ENCODE measurements around the gene RBM24. TPM values are rescaled to one million over a fixed set of nuclear protein-coding genes. Genes with fewer than 3 reads are reported as not detected.

The RBM24 gene
- total RNA-seq, 1 experiment from 2014 or later: 1.1 TPM

DNA sequence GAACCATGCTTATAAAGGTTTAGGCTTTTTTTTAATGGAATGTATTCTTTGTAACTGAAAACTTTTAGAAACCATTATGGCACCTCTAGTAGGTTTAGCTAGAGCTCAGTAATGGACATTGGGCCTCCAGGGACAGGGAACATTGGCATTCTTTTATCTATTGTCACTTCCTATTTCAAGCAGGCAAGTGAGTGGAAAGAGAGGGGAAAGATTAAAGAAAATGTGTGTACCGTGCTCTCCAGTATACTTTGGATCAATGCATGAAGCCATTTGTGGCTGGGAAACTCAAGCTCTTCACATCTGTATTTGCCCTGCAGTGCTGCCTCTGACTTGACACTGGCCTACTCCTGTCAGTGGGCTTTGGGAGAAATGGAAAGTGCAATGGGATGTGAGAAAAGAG, 18.6 kb downstream of the RBM24 start:
- no peaks in the 10 kb centered on the region for H3K9me3 Mint-ChIP-seq (ENCODE audit: low read depth, unreplicated experiment)
- TF ChIP-seq, protein P1, sequence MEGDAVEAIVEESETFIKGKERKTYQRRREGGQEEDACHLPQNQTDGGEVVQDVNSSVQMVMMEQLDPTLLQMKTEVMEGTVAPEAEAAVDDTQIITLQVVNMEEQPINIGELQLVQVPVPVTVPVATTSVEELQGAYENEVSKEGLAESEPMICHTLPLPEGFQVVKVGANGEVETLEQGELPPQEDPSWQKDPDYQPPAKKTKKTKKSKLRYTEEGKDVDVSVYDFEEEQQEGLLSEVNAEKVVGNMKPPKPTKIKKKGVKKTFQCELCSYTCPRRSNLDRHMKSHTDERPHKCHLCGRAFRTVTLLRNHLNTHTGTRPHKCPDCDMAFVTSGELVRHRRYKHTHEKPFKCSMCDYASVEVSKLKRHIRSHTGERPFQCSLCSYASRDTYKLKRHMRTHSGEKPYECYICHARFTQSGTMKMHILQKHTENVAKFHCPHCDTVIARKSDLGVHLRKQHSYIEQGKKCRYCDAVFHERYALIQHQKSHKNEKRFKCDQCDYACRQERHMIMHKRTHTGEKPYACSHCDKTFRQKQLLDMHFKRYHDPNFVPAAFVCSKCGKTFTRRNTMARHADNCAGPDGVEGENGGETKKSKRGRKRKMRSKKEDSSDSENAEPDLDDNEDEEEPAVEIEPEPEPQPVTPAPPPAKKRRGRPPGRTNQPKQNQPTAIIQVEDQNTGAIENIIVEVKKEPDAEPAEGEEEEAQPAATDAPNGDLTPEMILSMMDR (IDR thresholded peaks at IDR 0.05; ENCODE audit: unreplicated experiment): no peak
- no peak overlapping the region for H3K27ac Mint-ChIP-seq (ENCODE audit: unreplicated experiment)
- H3K4me3 Mint-ChIP-seq (ENCODE audit: low read depth, unreplicated experiment): no peak overlapping the region
- no peaks in the 10 kb centered on the region for H3K4me1 Mint-ChIP-seq (ENCODE audit: low read depth, unreplicated experiment)
- H3K36me3 Mint-ChIP-seq (ENCODE audit: insufficient read depth, unreplicated experiment): no peaks in the 10 kb centered on the region
- BruUV-seq (replicated peaks): no TSS peak
- no peak for DNase-seq
- intact Hi-C loops (cut with micrococcal nuclease; ENCODE audit: unreplicated experiment): no loop called here
- H3K27me3 Mint-ChIP-seq (ENCODE audit: unreplicated experiment): no peaks in the 10 kb centered on the region
- CTCF ChIA-PET: no interaction called here

DNA sequence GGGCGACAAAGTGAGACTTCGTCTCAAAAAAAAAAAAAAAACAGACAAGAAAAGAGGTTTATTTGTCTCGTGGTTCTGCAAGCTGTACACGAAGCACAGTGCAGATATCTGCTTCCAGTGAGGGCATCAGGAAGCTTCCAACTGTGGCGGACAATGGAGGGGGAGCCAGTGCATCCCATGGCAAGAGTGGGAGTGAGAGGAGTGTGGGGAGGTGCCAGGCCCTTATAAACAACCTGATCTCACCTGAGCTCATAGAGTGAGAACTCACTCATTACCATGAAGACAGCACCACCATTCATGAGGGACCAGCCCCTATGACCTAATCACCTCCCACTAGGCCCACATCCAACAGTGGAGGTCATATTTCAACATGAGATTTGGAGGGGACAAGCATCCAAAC, 19.5 kb downstream of the RBM24 start:
- Mint-ChIP-seq H3K36me3 (ENCODE audit: insufficient read depth, unreplicated experiment) (no peaks in the 10 kb centered on the region), H3K27me3 (ENCODE audit: unreplicated experiment) (no peaks in the 10 kb centered on the region), H3K4me1 (ENCODE audit: low read depth, unreplicated experiment) (no peaks in the 10 kb centered on the region), H3K27ac (ENCODE audit: unreplicated experiment) (no peak overlapping the region), H3K4me3 (ENCODE audit: low read depth, unreplicated experiment) (no peak overlapping the region), H3K9me3 (ENCODE audit: low read depth, unreplicated experiment) (no peaks in the 10 kb centered on the region)
- intact Hi-C loops (cut with micrococcal nuclease; ENCODE audit: unreplicated experiment): no loop called here
- DNase-seq: no peak
- TF ChIP-seq, protein P1 (IDR thresholded peaks at IDR 0.05; ENCODE audit: unreplicated experiment): no peak
- CTCF ChIA-PET: no interaction called here
- no TSS peak for BruUV-seq (replicated peaks)

DNA sequence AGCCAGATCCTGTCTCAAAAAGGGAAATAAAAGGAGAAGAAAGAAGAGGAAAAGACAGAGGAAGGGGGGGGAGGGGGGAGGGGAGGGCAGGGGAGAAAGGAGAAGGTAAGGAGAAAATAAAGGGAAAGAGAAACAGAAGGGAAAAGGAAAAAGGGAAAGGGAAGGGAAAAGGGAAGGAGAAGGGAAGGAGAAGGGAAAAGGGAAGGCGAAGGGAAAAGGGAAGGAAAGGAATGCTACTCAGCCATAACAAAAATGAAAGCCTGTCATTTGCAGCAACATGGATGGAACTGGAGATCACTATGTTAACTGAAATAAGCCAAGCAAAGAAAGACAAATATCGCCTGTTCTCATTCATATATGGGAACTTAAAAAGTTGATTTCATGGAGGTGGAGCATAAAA, 22.3 kb downstream of the RBM24 start:
- no peaks in the 10 kb centered on the region for H3K9me3 Mint-ChIP-seq (ENCODE audit: low read depth, unreplicated experiment)
- CTCF ChIA-PET: no interaction called here
- no peak overlapping the region for H3K4me3 Mint-ChIP-seq (ENCODE audit: low read depth, unreplicated experiment)
- no peaks in the 10 kb centered on the region for H3K4me1 Mint-ChIP-seq (ENCODE audit: low read depth, unreplicated experiment)
- no peaks in the 10 kb centered on the region for H3K27me3 Mint-ChIP-seq (ENCODE audit: unreplicated experiment)
- no peaks in the 10 kb centered on the region for H3K36me3 Mint-ChIP-seq (ENCODE audit: insufficient read depth, unreplicated experiment)
- DNase-seq: no peak
- no TSS peak for BruUV-seq (replicated peaks)
- no peak overlapping the region for H3K27ac Mint-ChIP-seq (ENCODE audit: unreplicated experiment)
- TF ChIP-seq, protein P1 (IDR thresholded peaks at IDR 0.05; ENCODE audit: unreplicated experiment): no peak
- intact Hi-C loops (cut with micrococcal nuclease; ENCODE audit: unreplicated experiment): no loop called here

DNA sequence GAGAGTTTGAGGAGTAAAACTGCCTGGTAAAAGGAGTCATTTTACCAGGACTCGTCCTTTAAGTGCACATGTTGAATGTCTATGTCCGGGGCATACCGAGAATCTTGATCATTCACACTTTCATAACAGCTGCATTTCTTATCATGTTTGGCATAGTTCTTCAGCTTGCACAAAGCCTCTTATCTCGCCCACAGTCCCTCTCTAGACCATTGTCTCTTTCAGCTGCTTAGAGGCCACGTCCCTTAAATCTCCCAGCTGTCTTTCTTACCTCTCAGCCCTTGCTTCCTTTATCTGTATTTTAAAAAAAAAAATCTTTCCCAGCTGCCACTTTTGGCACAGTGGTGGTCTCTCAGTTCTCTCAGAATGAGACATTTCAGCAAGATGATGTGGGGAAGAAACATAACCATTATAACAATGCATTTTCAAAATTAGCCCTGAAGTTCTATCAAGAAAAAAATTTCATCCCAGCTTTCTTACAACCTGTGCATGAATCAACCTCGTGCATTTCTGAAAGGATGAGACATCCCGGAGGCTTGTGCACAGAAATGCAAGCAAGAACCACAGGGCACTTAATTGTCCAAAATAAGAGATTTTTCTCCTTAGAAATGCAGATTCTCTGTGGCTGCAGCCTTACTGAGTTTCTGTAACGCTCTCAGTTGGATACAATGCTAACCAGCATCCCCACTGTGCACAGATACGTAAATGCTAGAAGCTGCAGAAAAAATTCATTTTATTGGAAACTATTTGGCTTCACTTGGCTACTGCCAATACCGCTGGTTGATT, 24.2 kb downstream of the RBM24 start:
- CTCF ChIA-PET: no interaction called here
- H3K27me3 Mint-ChIP-seq (ENCODE audit: unreplicated experiment): no peaks in the 10 kb centered on the region
- H3K4me3 Mint-ChIP-seq (ENCODE audit: low read depth, unreplicated experiment): no peak overlapping the region
- no peak overlapping the region for H3K27ac Mint-ChIP-seq (ENCODE audit: unreplicated experiment)
- no peaks in the 10 kb centered on the region for H3K9me3 Mint-ChIP-seq (ENCODE audit: low read depth, unreplicated experiment)
- no TSS peak for BruUV-seq (replicated peaks)
- no peaks in the 10 kb centered on the region for H3K4me1 Mint-ChIP-seq (ENCODE audit: low read depth, unreplicated experiment)
- H3K36me3 Mint-ChIP-seq (ENCODE audit: insufficient read depth, unreplicated experiment): no peaks in the 10 kb centered on the region
- intact Hi-C loops (cut with micrococcal nuclease; ENCODE audit: unreplicated experiment): no loop called here
- TF ChIP-seq, protein P1 (IDR thresholded peaks at IDR 0.05; ENCODE audit: unreplicated experiment): no peak
- DNase-seq: no peak

All from Calu3 (cell line).